WI38 (cell line): ENCODE data around the gene SYNPO2L.

Experiments
- H3K4me3 ChIP-seq: 2 replicates; pipeline ENCODE4 v1.5.1; 2011; ENCODE audit warnings: low read depth, mild to moderate bottlenecking, control low read depth, low read length
- CTCF ChIP-seq: IDR thresholded peaks from 2 replicates; pipeline ENCODE4 v1.5.1; 2012; ENCODE audit warnings: low read depth, mild to moderate bottlenecking, control low read depth, low read length

The SYNPO2L gene

GRCh38 chr10:73601486-73601921 is 54.3 kb downstream of the SYNPO2L start:
- no peak for TF ChIP-seq CTCF
- H3K4me3 ChIP-seq: no peak overlapping the region

- TF ChIP-seq CTCF: no peak
- no peak overlapping the region for H3K4me3 ChIP-seq
These were observed 58.5 kb downstream of the SYNPO2L start for GRCh38 chr10:73597346-73597745.
